Gastroesophageal sphincter (tissue), 3 donors: ENCODE data around the gene PEAK1.

ENCODE experiments used
- CTCF ChIP-seq, 4 experiments: fragments of 200-600 bp in 2 of 4; fragments of 450-650 bp in 2 of 4; sonication (generic) in 1 of 4; IDR thresholded peaks; one replicate each; pipeline ENCODE4 v1.5.1; 2017 to 2019; ENCODE audit warnings: antibody characterized with exemption in 4 of 4, mild to moderate bottlenecking in 2 of 4, moderate library complexity in 2 of 4
- POLR2AphosphoS5 ChIP-seq: sonication (generic); formaldehyde crosslinking; IDR thresholded peaks from one replicate; pipeline ENCODE4 v1.6.1; 2017; ENCODE audit warnings: antibody characterized with exemption

- TF ChIP-seq CTCF (IDR thresholded peaks at IDR 0.05): no peak
- no peak for TF ChIP-seq POLR2AphosphoS5
Measured at GRCh38 chr15:77417602-77418001, 2.3 kb downstream of the PEAK1 start.
